AG08396 (cell line): ENCODE measurements around the gene CC2D2A.

Experiments
- DNase-seq: peaks from one replicate; pipeline ENCODE4 v3.0.0; 2012; ENCODE audit warnings: low spot score, mixed read lengths

CC2D2A gene

DNA sequence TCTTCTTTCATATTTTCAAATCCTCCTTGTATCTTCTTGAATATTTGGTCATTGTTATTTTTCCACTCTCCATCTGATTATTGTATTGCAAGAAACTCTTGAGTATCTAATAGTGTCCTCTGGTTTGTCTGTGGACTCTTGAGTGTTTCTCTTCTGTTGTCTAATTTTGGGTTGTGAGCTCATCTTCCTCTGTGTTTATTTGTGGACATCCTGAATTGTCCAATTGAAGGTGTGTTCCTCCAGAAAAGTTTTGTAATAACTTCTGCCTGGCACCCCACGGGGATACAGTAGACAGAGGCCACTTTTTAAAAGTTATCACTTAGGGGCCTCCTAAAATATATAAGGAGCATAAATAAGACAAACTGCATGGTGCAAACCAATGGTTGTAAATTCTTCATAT is 3.1 kb upstream of the CC2D2A start:
- DNase-seq = no peak

DNA sequence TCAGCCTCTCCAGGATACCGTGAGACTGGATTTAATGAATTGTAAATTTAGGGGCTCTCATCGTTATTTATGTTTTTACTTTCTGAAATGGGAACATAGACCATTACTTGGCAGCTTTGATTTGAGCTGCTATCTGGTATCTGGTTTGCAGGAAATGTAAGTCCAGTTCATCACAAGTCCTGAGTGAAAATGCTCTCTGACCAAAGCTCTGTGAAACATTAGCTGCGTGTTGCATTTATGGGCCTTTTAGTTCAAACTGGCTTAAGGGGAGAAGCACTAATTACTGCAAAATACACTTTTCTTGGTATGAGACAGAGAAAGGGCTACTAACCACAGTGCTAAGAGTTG is 420 bp downstream of the CC2D2A start:
- no peak for DNase-seq

DNA sequence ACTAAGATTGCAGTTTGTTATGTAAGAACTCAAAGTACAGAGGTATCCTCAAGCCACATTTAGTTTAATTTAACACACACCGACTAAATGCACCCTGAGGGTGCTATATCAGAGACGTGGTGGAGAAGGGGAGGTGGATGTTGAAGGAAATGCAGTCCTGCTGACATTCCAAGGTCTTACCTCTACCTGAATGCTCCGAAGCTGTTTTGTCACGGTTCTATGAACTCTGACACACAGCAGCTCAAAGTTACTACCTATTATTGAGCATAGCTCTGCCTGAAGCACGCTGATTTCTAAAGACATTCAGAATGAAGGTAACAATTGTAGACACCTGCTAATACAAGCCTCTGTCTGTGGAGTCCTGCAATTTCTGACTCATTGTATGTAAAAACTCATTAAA is 6.7 kb downstream of the CC2D2A start:
- DNase-seq = no peak

DNA sequence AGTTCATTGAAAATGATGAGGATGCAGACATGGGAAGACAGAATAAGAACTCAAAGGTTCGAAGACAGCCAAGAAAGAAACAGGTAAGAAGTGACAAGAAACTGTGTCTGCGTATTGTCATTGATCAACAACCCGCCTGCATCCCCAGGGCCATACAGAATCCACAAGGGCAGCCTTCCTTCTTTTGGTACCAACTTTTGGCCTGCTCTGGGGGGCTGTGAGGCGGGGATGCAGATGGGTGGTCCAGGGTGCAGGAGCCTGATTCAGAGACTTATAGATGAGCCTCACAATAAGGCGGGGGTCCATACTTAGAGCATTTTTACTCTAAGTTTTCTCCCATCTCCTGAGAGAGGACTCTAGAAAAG is 9.0 kb downstream of the CC2D2A start:
- DNase-seq = no peak

DNA sequence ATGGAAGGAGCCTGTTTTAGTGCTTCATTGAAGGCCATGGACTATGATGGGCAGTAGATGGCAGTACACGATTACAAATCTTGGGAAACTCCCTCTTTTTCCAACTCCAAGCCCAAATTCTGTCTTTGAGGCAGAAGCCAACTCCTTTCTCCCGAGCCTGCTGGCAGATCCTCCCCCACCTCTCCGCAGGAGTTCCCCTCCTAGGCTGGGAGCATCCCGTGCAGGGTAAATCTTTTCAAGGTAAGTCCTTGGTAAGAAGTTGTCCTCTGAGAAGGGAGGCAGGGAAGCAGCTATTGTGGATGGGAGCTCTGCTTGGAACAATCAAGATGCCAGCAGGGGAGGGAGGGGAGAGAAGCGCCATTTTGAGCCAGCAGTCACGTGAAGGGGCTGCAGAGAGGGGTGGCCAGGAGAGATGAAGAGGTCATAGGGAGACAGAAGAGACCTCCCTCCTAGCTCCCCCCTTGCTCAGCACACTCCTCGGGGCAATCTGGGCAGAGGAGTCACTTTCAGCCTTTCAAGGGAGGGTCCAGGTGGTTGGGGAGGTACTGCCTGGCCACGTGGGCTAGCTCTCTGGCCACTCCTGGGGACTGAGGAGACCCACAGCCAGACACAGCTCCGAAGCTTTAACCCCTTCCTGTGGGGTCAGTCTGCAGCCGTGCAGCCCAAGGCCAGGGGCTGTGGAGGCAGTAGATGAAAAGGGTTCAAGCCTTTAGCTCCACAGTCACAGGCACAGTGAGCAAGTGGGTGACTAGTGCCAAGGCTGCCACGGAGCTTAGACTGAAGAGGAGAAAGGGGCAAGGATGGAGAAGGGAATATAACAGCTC is 9.6 kb downstream of the CC2D2A start:
- DNase-seq = peak; percentile 63

DNA sequence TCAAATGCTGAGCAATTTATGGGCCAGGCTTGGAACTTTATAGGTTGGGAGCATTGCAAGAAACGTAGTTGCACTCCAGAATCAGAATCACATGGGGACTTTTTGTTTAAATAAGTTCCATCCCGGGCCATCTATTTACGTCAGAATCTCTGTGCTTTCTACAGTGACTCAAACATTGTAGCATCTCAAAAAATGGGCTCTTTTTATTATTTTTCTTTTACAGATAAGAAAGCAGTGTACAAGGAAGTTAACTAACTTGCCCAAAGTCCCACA is 10.2 kb downstream of the CC2D2A start:
- DNase-seq = peak; percentile 18

DNA sequence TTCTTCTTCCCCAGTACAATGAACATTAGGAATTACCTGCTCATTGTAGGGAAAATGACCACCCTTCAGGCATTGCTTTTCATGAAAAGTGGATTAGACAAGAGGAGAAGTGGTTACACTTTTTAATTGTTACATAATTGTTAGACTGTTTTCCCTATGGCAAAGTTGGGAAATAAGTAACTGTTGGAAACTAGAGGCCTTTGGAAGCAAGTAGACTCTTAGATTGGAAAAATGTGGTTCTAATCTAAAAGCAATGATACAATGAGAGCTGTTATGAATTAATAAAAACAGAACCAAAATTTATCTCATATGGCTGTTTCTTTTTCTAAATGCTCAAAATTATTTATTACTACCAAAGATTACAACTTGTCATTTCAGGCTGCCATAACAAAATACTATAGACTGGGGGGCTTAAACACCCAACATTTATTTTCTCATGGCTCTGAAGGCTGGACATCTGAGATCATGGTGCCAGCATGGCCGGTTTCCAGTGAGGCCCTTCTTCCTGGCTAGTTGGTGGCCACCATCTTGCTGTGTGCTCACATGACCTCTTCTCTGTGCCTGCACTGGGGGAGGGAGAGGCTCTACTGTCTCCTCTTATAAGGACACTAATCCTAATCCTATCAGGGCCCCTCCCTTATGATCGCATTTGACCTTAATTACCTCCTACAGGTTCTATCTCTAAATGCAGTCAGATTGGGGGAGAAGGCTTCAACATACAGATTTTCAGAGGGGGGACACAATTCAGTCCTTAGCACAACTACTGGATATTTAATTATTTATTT is 12.5 kb downstream of the CC2D2A start:
- DNase-seq = no peak

DNA sequence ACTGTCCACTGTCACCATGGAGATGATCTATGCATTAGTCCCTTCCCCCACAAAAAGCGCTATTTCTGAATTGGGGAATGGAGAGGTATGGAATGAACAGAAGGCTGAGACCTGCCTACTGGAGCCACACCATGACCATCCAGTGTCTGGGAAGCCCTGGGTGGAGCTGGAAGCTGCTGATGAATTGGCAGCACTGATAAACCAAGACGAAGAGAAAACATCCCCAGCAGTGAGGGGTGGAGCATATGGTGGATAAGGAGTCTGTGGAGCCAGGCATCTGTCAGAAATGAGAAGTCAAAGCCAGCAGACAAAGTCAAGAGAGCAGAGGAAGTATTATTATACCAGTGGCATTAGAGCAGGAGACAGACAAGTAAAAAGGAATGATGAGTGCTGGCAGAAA is 13.2 kb downstream of the CC2D2A start:
- DNase-seq = no peak

DNA sequence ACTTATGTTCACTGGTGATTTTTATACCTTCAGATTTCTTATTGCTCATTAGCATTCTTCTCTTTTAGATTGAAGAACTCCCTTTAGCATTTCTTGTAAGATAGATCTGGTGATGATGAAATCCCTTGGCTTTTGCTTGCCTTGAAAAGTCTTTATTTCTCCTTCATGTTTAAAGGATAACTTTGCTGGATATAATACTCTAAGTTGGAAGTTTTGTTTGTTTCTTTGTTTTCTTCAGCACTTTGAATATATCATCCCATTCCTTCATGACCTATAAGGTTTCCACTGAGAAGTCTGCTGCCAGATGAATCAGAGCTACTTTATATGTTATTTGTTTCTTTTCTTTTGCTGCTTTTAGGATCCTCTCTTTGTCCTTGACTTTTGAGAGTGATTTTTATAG is 18.5 kb downstream of the CC2D2A start:
- DNase-seq = no peak

DNA sequence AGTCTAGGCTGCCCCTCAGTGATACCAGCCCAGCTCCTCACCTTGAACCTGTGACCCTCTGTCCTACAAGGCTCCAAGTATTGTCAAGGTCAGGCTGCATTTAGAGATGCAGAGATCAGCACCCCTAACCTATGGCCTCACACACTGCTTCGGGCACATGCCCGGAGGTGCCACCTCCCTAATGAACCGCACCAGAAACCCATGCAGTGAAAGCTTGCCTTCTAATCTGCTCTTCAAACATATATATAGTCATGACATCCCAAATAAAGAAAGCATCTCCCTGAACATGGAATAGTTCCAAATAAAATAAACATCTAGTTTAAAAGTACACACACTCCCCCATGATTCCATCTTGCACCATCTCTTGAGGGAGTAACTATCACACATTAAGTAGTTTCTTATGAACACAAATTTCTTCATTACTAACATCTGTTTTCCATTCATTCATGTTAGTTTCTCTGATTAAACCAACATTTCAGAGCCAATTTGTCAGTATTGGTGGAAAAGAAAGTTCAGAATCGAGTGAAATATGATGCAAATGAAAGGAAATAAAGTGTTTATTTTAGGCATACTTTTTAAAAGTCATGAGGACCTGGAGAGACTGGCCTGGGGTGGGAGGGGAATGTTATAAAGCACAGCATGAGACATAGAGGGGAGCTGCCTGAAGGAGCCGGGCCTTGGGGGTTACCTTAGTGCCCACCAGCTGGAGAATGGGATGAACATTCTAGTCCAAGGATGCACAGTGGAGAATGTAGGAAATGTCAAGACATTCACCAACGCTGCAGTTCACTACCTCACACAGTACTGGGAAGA is 19.2 kb downstream of the CC2D2A start:
- peak; percentile 36 for DNase-seq

DNA sequence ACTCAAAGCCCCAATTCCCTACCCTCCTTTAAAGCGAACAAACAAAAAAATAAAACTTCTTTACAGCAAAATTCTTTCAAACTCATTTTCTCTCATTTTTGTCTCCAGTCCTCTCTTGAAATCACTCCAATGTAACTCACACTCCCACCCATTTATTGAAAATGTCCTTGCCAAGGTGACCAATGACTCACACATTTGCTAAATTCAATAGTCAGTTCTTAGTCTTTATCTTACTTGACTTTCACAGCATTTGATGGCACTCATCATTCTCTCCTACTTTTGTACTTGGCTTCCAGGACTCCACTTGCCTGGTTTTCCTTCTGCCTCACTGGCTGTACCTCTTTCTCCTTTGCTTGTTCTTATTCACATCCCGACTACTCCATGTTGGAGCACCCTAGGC is 19.9 kb downstream of the CC2D2A start:
- DNase-seq = no peak

DNA sequence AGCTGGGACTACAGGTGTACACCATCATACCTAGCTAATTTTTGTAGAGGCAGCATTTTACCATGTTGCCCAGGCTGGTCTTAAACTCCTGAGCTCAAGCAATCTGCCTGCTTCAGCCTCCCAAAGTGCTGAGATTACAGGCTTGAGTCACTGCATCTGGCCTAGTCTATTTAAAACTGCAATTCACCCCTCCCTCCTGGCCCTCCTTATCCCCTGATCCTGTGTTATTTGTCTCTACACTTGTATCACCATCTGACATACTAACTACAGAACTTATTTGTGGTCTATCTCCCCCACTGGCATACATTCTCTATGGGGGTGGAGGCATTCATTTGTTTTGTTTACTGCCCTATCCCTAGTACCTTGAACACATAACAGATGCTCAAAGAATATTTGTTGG is 23.7 kb downstream of the CC2D2A start:
- DNase-seq = no peak

DNA sequence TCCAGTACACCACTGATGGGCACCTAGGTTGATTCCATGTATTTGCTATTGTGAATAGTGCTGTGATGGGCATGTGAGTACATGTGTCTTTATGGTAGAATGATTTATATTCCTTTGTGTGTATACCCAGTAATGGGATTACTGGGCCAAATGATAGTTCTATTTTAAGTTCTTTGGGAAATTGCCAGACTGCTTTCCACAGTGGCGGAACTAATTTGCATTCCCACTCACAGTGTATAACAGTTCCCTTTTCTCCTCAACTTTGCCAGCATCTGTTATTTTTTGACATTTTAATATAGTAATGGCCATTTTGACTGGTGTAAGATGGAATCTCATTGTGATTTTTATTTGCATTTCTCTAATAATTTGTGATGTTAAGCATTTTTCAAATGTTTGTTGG is 25.9 kb downstream of the CC2D2A start:
- DNase-seq = no peak

DNA sequence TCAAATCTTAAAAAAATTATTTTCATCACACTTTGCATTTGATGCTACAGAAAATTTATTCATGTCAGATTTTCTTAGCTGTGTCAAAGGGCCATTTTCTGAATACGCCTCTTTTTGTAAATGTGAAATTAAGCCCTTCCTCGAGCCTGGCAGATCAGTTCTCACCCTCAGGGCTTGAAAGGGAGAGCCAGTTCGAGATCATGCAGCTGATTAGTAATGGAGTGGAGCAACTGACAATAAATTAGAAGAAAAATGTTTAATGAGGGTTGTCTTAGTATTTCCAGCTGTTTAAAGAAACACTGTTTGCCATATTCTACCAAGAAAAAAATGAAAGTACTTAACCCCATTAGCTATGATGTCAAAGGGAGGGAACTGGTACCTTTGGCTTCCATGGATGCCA is 28.7 kb downstream of the CC2D2A start:
- no peak for DNase-seq

DNA sequence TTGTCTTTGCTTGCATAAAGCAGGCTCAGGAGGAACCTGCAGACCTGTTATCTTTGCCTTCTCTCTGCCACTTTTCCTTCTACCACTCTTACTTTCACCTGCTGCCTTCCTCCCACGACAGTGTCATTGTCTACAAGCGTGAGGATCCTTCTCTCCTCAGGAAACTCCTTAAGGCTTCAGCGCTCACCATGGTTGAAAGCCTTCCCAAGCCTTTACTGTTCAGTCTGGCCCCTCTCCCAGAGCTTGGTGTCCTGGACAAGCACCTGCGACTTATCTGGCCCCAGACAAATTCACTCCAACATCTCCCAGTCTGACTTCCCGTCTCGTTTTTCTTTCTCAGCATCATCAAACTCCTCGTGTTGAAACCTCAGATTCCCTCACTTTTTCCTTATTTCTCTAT is 31.0 kb downstream of the CC2D2A start:
- no peak for DNase-seq

DNA sequence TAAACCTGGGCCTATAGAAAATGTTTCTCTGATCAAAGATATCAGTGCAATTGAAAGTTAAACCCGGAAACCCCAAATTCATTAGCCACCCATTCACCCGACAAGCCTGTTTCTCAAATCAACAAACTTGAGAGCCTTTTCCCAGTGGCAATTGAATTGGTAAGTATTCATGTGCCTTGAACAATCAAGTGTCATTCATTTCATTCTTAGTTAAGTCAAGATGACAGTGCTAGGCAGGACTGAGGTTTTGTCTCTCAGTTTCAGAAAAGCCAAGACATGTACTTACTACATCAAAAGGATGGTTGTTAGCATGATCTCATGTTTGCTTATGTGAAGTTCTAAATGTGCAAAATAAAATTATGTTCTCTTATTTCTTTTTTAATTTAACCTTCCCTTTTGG is 32.3 kb downstream of the CC2D2A start:
- DNase-seq = no peak

DNA sequence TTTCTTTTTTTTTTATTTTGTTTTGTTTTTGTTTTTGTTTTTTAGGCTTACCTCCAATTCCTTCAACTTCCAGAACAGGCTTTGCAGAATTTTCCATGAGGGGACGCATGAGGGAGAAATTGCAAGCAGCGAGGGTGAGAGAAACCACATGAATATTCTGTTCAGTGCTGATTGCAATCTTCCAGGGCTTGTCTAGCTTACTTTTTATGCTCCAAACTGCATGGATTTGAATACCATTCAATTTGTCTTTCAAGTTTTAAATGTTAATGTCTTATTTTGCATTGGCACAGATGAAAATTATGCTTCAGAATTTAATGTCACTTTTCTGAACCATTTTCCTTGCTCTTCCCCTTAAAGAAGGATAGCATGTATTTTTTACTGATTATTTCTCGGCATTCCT is 32.7 kb downstream of the CC2D2A start:
- DNase-seq = no peak

DNA sequence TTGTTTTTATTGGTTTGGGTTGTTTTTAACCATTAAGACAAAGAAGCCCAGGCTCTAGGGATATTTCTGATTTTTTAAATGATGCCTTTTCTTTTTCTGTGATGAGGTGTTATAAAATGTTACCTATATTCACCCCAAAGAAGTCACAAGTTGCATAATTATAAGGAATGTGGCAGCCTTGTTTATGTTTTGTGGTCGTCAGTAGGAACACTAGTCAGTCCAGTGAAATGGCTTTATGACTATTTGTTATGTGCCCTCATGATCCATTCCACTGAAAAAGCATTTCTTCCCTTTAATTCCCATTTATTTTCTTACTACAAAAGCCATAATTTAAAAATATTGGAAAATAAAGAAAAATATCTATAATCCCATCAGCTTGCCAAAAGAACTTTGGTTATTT is 34.4 kb downstream of the CC2D2A start:
- no peak for DNase-seq

DNA sequence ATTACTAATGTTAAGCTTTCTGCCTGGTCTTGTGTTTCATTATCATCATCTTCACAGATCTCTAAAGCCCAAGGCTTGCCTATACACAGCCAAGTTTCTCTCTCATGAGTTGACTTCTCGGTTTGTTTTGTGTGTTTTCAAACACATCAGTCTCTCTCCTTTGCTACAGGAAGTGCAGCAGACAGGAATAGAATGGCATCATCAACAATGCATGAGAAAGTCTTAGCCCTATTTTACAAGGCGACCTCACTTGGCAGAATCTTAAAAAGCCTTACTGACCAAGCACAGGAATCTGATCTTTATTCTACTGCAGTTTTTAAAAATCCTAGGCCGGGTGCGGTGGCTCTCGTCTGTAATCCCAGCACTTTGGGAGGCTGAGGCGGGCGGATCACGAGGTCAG is 36.8 kb downstream of the CC2D2A start:
- DNase-seq = peak; percentile 13

DNA sequence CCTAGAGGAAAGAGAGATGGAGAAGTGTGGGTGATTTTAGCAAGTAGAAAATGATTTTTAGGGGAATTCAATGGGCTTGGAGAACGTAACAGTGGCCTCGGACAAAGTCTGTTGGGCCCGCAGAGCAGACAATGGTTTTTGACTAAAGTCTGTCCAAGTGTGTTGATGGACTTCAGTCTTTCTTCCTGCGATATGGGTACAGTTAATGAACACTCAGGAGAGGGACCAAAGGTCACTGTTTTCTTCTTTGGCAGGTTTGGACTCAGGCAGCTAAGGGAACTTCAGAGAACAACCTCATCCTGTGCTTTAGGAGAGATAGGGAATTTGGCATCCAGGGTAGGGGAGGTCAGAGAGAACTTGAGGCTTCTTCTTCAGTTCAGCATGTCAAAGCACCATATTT is 38.0 kb downstream of the CC2D2A start:
- DNase-seq = no peak

DNA sequence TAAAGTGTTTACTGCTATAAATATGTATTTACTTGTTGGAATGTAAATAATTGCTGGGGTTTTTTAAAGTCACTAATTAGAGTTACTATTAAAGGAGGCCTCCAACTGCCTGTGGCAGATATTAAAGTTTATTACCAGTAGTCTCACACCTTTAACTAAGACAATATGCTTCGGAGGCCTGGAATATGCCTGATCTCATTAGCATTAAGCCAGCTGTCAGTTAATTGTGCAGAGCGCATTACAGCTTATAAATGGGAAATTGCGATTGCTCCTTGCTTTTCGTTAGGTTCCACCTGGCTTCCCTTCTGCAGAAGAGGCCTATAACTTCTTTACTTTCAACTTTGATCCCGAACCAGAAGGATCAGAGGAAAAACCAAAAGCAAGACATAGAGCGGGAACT is 41.3 kb downstream of the CC2D2A start:
- no peak for DNase-seq

DNA sequence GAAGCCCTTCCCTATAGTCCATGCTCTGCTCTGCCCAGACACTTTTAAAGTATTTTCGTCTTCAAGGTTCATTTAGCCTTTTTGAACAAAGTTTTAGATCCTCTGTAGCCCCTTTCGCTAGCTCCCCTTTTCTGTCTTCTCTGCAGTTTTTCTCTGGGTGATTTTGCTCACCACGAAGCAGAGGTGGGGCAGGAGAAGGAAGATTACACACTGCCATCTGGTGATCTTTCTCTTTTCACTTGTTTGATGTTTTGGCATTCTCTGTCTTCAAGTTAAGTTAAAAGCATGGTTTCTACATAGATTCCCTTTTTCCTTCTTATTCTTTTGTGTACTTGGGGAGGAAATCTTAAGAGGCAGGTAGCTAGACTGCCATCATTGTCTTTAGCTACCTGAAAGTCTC is 43.9 kb downstream of the CC2D2A start:
- DNase-seq = no peak

DNA sequence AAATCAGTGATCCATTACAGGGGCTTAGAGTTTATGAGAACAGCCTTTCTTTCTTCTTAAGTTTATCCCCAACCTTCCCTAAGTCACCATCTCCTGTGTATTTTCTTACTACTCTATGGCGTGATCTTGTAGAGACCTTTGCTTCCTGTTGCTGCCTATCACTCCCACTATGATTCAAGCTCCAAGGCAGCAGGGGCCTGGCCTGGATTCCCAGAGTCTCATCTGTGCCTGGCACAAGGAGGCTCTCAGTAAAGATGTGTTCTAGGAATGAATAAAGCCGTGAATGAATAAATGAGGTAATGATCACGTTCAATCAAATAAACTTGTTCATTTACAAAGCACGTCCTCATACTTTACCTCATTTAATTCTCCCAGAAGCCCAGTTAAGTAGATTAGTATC is 45.4 kb downstream of the CC2D2A start:
- DNase-seq = no peak
